Astrocyte (in vitro differentiated cells and primary cell): ENCODE results near the gene SNED1.

ENCODE experiments used
- CTCF ChIP-seq: IDR thresholded peaks from 2 replicates; pipeline ENCODE4 v1.5.1; 2011; ENCODE audit warnings: low read depth, mild to moderate bottlenecking, inconsistent platforms, low read length, moderate library complexity; ENCODE audit not compliant: insufficient read depth
- EZH2 ChIP-seq: IDR thresholded peaks from 2 replicates; pipeline ENCODE4 v1.6.1; 2012; ENCODE audit warnings: mild to moderate bottlenecking, low read length, inconsistent platforms; ENCODE audit not compliant: insufficient read depth

GRCh38 chr2:240990266-240990529 lies 8.2 kb upstream of the SNED1 start:
- TF ChIP-seq EZH2 (no peak), CTCF (no peak)
